GM19463 (cell line): ENCODE results near the gene CACNG4.

Source experiments
- ATAC-seq: cut with Tn5 transposase; IDR thresholded peaks from one replicate; pipeline ENCODE4 v1.9.1; 2021; ENCODE audit warnings: mild to moderate bottlenecking, moderate library complexity; ENCODE audit not compliant: unreplicated experiment

Gene CACNG4

DNA sequence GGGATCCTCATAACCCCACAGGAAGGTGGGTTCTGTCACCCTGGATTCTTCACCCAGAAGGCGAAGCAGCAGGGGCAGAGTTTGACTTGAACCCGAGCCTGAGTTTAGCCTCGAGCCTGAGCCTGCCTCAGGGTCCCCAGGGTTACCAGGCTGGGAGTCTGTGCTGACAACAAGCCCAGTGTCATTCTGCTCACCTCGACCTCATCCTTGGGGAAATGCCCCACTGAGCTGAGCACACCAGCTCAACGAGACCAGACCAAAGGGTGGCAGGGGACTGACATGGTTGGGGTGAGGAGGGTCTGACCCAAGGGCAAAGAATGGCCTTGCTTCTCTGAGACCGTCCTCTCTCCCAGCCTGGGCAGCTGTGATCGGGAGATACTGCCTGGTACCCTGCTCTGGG lies 20.2 kb downstream of the CACNG4 start:
- ATAC-seq, result no peak

- peak; percentile 57 for ATAC-seq
Observed at GRCh38 chr17:66985338-66986237, 21.1 kb downstream of the CACNG4 start.

- ATAC-seq, result no peak
Observed at GRCh38 chr17:66986659-66987058, 22.2 kb downstream of the CACNG4 start.

- no peak for ATAC-seq
Observed at GRCh38 chr17:66987059-66987616, 22.6 kb downstream of the CACNG4 start.

DNA sequence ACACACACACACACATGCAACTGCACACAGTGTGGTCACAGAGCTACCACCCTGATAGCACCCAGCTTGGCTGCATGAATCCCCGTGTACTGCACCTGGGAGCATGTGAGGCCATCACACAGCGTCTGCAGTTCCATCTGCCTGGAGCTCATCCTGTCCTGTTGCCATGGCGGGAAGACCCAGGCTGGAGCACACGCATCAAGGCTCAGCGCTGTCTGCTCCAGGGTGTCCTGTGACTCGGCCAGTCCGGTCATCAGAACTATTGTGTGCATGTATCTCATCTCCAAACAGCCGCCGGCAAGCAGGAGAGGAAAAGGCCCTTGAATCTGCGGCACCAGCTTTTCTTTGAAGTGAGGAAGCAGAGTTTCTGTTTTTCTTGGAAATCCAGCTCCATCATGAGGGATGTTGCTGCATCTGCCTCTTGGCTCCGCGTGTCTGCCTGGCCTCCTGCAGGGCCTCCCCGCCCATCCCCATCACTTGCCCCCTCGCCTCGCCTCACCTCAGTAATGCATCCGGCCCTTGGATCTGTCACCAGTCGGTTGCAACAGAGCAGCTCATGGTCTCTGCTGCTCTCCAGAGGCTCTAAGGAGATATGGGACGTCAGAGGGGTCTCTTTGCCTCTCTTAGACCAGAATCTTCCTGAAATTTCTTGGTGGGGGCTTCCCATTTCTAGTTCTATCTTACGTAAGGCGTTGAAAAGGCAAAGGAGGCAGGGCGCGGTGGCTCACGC lies 23.7 kb downstream of the CACNG4 start:
- no peak for ATAC-seq

- no peak for ATAC-seq
Observed at GRCh38 chr17:66989076-66989475, 24.6 kb downstream of the CACNG4 start.

GRCh38 chr17:66989579-66989978 lies 25.1 kb downstream of the CACNG4 start:
- ATAC-seq, result no peak

DNA sequence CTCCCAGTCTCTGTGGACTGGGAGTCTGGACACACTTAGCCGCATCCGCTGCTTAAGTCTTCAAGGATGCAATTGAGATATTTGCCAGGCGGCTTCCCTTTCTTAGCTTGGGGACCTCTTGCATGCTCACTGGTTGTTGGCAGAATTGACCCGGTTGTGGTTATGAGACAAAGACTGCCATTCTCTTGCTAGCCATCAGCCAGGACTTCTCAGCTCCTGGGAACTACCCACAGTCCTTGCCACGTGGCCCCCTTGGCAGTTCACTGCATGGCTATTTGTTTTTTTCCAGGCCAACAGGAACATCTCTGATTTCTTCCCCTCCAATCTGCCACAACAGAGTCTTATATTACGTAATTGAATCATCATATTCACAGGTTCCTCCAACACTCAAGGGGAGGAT lies 25.5 kb downstream of the CACNG4 start:
- no peak for ATAC-seq

- ATAC-seq, result no peak
Observed at GRCh38 chr17:66992911-66993442, 28.5 kb downstream of the CACNG4 start.

DNA sequence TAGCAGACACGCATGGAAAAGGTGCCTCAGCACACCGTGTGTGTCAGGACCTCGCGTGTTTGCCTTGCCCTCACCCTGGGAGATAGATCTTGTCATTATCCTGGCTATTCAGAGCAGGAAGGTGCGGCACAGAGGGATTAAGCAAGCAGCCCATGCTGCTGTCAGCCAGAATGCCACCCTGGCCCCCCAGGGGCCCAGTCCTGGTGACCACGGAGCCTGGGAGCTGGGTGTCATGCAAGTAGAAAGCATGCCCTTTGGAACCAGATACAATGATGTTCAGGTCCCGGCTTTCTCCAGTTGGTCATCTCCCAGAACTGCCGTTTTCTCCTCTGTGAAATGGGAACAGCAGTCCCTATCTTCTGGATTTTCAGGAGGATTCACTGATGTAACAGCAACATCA lies 29.9 kb downstream of the CACNG4 start:
- ATAC-seq, result no peak

DNA sequence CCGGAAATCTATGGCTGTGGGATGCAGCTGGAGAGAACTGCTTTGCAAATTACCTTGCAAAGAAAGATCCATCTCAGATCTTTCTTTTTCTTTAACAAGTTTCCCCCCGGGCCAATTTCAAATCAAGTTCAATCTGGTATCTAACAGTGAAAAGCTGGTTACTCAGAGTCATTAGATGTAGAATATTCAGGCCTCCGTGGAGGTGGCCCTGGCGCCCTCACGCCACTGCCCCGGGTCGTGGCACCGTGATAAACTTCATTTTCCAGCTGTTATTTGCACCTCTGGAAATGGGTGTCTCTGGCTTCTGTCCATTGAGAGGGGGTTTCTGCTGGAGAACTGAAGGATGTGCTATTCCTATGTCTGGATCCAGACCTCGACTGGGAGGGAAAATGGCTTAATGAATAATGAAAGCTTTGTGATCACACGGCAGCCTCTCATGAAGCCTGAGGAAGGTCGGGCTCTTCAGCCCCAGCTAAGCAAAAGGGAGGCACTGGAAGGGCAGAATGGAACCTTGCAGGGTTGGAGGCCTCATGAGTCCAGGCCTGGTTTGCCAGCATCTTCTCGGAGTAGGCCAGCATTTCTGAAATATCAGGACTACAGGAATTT lies 30.5 kb downstream of the CACNG4 start:
- no peak for ATAC-seq

GRCh38 chr17:66995944-66996343 lies 31.4 kb downstream of the CACNG4 start:
- ATAC-seq, result no peak

GRCh38 chr17:66996926-66997325 lies 32.4 kb downstream of the CACNG4 start:
- no peak for ATAC-seq

DNA sequence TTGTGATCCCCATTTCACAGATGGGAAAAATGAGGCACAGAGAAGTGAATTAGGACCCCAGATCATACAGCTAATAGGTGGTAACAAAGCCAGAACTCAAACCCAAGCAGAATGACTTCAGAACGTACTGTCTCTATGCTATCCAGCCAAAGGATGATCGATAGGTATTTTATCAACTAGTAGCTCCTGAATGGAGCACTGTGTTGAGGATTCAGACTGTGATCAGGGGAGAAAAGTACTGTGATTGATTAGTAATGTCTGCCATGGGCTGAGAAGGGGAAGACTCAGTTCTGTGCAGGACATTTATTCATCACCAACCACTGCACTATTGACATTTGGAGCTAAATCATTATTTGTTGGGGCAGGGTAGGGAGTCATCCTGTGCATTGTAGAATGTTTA lies 38.7 kb downstream of the CACNG4 start:
- no peak for ATAC-seq

DNA sequence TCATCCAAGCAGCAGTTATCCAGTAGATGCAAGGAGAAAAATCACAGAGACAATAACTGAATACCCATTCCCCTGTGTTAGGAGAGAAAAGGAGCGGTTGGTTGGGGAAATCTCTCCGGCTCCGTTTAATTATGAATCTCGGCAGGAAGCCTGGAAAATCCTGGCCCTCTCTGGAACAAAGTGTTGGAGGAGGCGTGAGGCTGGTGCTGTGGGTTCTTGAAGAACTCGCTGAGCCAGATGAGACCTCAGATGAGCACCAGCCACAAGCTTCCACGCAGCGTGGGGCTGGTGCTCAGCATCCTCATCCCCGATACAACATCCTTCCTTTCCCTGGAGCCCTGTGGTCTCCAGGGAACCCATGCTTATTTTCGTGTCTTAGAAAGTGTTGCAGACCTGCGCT lies 39.7 kb downstream of the CACNG4 start:
- no peak for ATAC-seq

- ATAC-seq, result no peak
Observed at GRCh38 chr17:67007266-67007665, 42.8 kb downstream of the CACNG4 start.

- no peak for ATAC-seq
Observed at GRCh38 chr17:67008101-67008500, 43.6 kb downstream of the CACNG4 start.

DNA sequence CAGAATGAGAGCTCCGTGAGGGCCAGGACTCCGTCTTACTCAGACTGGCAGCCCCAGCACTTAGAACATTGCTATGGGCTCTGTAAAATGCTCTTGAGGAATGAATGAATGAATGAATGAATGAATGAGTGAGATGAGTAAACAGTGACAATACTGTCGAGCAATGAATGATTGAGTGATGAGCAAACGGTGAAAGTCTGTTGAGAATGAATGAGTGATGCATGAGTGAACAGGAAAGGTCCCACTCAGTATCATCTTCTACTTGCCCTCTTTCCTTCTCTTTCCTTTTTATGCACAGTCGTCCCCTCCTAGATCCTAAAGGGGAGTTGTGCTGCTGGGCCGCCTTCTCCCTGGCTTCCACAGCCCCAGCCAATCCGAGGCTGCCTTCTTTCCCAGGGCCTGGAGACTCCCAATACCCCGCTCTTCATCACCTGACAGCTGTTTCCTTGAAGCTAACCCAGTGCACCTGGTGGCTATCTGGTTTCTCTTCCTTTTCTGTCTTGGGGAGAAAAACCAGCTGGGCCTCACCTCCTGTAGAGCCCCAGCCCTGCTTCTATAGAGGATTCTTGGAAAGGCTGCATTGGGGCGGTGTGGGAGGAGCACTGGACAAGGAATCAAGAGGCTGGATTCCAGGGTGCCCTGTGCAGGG lies 47.1 kb downstream of the CACNG4 start:
- ATAC-seq, result no peak

- no peak for ATAC-seq
Observed at GRCh38 chr17:67013891-67014290, 49.4 kb downstream of the CACNG4 start.

DNA sequence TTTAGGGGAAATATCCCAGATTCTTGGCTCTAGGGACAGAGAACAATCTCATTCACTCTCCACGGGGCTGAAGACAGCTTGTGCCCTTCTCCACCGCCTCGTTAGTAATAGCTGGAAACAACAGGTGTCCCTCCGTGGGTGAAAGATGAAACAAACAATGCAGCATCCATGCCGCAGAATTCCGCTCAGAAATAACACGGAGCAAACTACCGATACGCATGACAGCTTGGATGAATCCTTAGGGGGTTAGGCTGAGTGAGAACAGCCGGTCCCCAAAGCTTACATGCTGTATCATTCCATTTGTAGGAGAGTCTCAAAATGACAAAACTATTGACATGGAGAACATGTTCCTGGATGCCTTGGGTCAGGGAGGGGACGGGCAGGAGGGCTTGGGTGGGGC lies 50.5 kb downstream of the CACNG4 start:
- no peak for ATAC-seq
